Mammary epithelial cell (primary cell): ENCODE results near the gene ACAA1.

Experiments used
- CTCF ChIP-seq, 2 donors: IDR thresholded peaks in 1 of 2; conservative IDR thresholded peaks in 1 of 2; 2 replicates each; pipeline ENCODE4 v1.5.1; 2011 to 2012; ENCODE audit warnings: inconsistent platforms in 2 of 2, low read length in 2 of 2, mild to moderate bottlenecking in 2 of 2, control low read depth in 1 of 2, low read depth in 1 of 2; ENCODE audit not compliant: insufficient read depth in 1 of 2; ENCODE audit errors: extremely low read depth in 1 of 2
- EZH2 ChIP-seq: IDR thresholded peaks from 2 replicates; pipeline ENCODE4 v1.6.1; 2012; ENCODE audit warnings: low read length, inconsistent platforms, borderline replicate concordance

- TF ChIP-seq CTCF (conservative IDR thresholded peaks at IDR 0.05 in 1 of 2, IDR thresholded peaks at IDR 0.05 in 1 of 2; ENCODE audit: extremely low read depth in 1 of 2, insufficient read depth in 1 of 2, low read depth in 1 of 2, low read length in 2 of 2) (no peak), EZH2 (no peak)
Measured at GRCh38 chr3:38136393-38136776, 542 bp downstream of the ACAA1 start.
